SK-N-SH treated with all-trans-retinoic acid at 6 μM for 48 hours (cell line): Measurements from ENCODE around the gene KRTAP22-1.

Experiments used
- ATAC-seq: fragments of 200-7000 bp; cut with Tn5 transposase; 3 replicates; pipeline ENCODE4 v1.9.1; 2020; ENCODE audit warnings: mild to moderate bottlenecking, moderate library complexity
- ARNTL ChIP-seq: fragments of 450-650 bp; formaldehyde crosslinking; IDR thresholded peaks from 2 replicates; pipeline ENCODE4 v1.5.0; 2020; ENCODE audit warnings: low read depth, mild to moderate bottlenecking, moderate library complexity, borderline replicate concordance
- BACH2 ChIP-seq: fragments of 250-450 bp; sonication (Bioruptor Pico); IDR thresholded peaks from 2 replicates; pipeline ENCODE4 v1.9.0; 2021; ENCODE audit warnings: mild to moderate bottlenecking, borderline replicate concordance
- CSDC2 ChIP-seq: fragments of 250-450 bp; sonication (Bioruptor Pico); IDR thresholded peaks from 2 replicates; pipeline ENCODE4 v1.5.0; 2020; ENCODE audit warnings: mild to moderate bottlenecking, moderate library complexity
- ESRRG ChIP-seq: fragments of 250-450 bp; sonication (Bioruptor Pico); IDR thresholded peaks from 2 replicates; pipeline ENCODE4 v1.6.1; 2021; ENCODE audit warnings: mild to moderate bottlenecking
- GLIS3 ChIP-seq: fragments of 250-450 bp; sonication (Bioruptor Pico); IDR thresholded peaks from 2 replicates; pipeline ENCODE4 v1.5.0; 2020; ENCODE audit warnings: mild to moderate bottlenecking, moderate library complexity
- ISL1 ChIP-seq: fragments of 250-450 bp; sonication (Bioruptor Pico); IDR thresholded peaks from 2 replicates; pipeline ENCODE4 v2.1.2; 2022; ENCODE audit warnings: mild to moderate bottlenecking, moderate library complexity
- OSR1 ChIP-seq: fragments of 250-450 bp; sonication (Bioruptor Pico); IDR thresholded peaks from 2 replicates; pipeline ENCODE4 v1.8.0; 2022; ENCODE audit warnings: moderate library complexity, mild to moderate bottlenecking, inconsistent platforms
- PPARA ChIP-seq: fragments of 250-450 bp; sonication (Bioruptor Pico); IDR thresholded peaks from 2 replicates; pipeline ENCODE4 v1.5.0; 2020; ENCODE audit warnings: mild to moderate bottlenecking, borderline replicate concordance
- RARB ChIP-seq: fragments of 250-450 bp; sonication (Bioruptor Pico); IDR thresholded peaks from 2 replicates; pipeline ENCODE4 v1.8.0; 2021; ENCODE audit warnings: mild to moderate bottlenecking, moderate library complexity
- TCF4 ChIP-seq: fragments of 250-450 bp; sonication (Bioruptor Pico); IDR thresholded peaks from 2 replicates; pipeline ENCODE4 v1.8.0; 2021; ENCODE audit warnings: mild to moderate bottlenecking, moderate library complexity, borderline replicate concordance
- TOX ChIP-seq: fragments of 250-450 bp; sonication (Bioruptor Pico); IDR thresholded peaks from 2 replicates; pipeline ENCODE4 v1.8.0; 2021; ENCODE audit warnings: mild to moderate bottlenecking, moderate library complexity, borderline replicate concordance
- ZC3H10 ChIP-seq: fragments of 250-450 bp; sonication (Bioruptor Pico); IDR thresholded peaks from 2 replicates; pipeline ENCODE4 v1.5.1; 2021; ENCODE audit warnings: mild to moderate bottlenecking, moderate library complexity
- ZFP3 ChIP-seq: fragments of 250-450 bp; sonication (Bioruptor Pico); IDR thresholded peaks from 2 replicates; pipeline ENCODE4 v1.5.0; 2020; ENCODE audit warnings: mild to moderate bottlenecking, moderate library complexity
- ZFP30 ChIP-seq: fragments of 450-650 bp; formaldehyde crosslinking; IDR thresholded peaks from 2 replicates; pipeline ENCODE4 v1.5.0; 2022; ENCODE audit warnings: mild to moderate bottlenecking, moderate library complexity
- ZNF565 ChIP-seq: fragments of 450-650 bp; formaldehyde crosslinking; conservative IDR thresholded peaks from 2 replicates; pipeline ENCODE4 v1.5.0; 2020; ENCODE audit warnings: low read depth, mild to moderate bottlenecking, moderate library complexity
- ZNF70 ChIP-seq: fragments of 450-650 bp; formaldehyde crosslinking; IDR thresholded peaks from 2 replicates; pipeline ENCODE4 v1.5.0; 2020; ENCODE audit warnings: mild to moderate bottlenecking, moderate library complexity
- ZNF8 ChIP-seq: fragments of 450-650 bp; formaldehyde crosslinking; IDR thresholded peaks from 2 replicates; pipeline ENCODE4 v1.5.0; 2020; ENCODE audit warnings: mild to moderate bottlenecking, moderate library complexity
- TF ChIP-seq, protein P1 (sequence below): fragments of 250-450 bp; sonication (Bioruptor Pico); IDR thresholded peaks from 2 replicates; pipeline ENCODE4 v1.8.0; 2020; ENCODE audit warnings: mild to moderate bottlenecking, moderate library complexity, borderline replicate concordance
- TF ChIP-seq, protein P2 (sequence below): fragments of 250-450 bp; sonication (Bioruptor Pico); IDR thresholded peaks from 2 replicates; pipeline ENCODE4 v1.8.0; 2021; ENCODE audit warnings: low read depth, mild to moderate bottlenecking, moderate library complexity, borderline replicate concordance
- TF ChIP-seq, protein P3 (sequence below): fragments of 250-450 bp; sonication (Bioruptor Pico); IDR thresholded peaks from 2 replicates; pipeline ENCODE4 v1.5.0; 2020; ENCODE audit warnings: mild to moderate bottlenecking, moderate library complexity
- TF ChIP-seq, protein P4 (sequence below): fragments of 250-450 bp; sonication (Bioruptor Pico); IDR thresholded peaks from 2 replicates; pipeline ENCODE4 v1.5.1; 2021; ENCODE audit warnings: mild to moderate bottlenecking, moderate library complexity

Gene KRTAP22-1

DNA sequence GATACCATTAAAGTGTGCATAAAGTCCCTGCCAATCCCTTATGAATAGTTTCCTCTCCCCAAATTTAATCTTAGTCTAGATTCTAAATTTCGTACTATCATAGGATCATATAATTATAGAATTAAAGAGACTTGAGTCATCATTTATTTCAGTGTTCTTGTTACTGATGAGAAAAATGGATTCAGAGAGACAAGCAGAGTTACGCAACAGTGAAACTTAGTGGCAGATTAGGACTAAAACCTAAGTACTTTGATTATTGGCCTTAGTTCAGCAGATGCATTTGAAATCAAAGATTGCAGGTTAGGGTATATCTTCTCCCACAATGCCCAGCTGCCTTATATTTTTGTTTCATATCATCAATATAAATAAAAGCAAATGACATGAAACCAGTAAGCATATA is 38.9 kb upstream of the KRTAP22-1 start:
- TF ChIP-seq ZNF70 (CRISPR knock-in tag) (no peak), ISL1 (no peak), OSR1 (CRISPR knock-in tag) (no peak), ZNF565 (CRISPR knock-in tag) (no peak), RARB (no peak), ESRRG (CRISPR knock-in tag) (no peak), ZC3H10 (CRISPR knock-in tag) (no peak), CSDC2 (CRISPR knock-in tag) (no peak), ARNTL (CRISPR knock-in tag) (no peak), TCF4 (CRISPR knock-in tag) (no peak), GLIS3 (no peak)
- TF ChIP-seq, protein P1, sequence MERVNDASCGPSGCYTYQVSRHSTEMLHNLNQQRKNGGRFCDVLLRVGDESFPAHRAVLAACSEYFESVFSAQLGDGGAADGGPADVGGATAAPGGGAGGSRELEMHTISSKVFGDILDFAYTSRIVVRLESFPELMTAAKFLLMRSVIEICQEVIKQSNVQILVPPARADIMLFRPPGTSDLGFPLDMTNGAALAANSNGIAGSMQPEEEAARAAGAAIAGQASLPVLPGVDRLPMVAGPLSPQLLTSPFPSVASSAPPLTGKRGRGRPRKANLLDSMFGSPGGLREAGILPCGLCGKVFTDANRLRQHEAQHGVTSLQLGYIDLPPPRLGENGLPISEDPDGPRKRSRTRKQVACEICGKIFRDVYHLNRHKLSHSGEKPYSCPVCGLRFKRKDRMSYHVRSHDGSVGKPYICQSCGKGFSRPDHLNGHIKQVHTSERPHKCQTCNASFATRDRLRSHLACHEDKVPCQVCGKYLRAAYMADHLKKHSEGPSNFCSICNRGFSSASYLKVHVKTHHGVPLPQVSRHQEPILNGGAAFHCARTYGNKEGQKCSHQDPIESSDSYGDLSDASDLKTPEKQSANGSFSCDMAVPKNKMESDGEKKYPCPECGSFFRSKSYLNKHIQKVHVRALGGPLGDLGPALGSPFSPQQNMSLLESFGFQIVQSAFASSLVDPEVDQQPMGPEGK (CRISPR knock-in tag), result no peak
- TF ChIP-seq, protein P2, sequence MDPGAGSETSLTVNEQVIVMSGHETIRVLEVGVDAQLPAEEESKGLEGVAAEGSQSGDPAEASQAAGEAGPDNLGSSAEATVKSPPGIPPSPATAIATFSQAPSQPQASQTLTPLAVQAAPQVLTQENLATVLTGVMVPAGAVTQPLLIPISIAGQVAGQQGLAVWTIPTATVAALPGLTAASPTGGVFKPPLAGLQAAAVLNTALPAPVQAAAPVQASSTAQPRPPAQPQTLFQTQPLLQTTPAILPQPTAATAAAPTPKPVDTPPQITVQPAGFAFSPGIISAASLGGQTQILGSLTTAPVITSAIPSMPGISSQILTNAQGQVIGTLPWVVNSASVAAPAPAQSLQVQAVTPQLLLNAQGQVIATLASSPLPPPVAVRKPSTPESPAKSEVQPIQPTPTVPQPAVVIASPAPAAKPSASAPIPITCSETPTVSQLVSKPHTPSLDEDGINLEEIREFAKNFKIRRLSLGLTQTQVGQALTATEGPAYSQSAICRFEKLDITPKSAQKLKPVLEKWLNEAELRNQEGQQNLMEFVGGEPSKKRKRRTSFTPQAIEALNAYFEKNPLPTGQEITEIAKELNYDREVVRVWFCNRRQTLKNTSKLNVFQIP (CRISPR knock-in tag), result no peak
- TF ChIP-seq, protein P3, sequence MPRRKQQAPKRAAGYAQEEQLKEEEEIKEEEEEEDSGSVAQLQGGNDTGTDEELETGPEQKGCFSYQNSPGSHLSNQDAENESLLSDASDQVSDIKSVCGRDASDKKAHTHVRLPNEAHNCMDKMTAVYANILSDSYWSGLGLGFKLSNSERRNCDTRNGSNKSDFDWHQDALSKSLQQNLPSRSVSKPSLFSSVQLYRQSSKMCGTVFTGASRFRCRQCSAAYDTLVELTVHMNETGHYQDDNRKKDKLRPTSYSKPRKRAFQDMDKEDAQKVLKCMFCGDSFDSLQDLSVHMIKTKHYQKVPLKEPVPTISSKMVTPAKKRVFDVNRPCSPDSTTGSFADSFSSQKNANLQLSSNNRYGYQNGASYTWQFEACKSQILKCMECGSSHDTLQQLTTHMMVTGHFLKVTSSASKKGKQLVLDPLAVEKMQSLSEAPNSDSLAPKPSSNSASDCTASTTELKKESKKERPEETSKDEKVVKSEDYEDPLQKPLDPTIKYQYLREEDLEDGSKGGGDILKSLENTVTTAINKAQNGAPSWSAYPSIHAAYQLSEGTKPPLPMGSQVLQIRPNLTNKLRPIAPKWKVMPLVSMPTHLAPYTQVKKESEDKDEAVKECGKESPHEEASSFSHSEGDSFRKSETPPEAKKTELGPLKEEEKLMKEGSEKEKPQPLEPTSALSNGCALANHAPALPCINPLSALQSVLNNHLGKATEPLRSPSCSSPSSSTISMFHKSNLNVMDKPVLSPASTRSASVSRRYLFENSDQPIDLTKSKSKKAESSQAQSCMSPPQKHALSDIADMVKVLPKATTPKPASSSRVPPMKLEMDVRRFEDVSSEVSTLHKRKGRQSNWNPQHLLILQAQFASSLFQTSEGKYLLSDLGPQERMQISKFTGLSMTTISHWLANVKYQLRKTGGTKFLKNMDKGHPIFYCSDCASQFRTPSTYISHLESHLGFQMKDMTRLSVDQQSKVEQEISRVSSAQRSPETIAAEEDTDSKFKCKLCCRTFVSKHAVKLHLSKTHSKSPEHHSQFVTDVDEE (CRISPR knock-in tag), result no peak
- no peak for ATAC-seq

DNA sequence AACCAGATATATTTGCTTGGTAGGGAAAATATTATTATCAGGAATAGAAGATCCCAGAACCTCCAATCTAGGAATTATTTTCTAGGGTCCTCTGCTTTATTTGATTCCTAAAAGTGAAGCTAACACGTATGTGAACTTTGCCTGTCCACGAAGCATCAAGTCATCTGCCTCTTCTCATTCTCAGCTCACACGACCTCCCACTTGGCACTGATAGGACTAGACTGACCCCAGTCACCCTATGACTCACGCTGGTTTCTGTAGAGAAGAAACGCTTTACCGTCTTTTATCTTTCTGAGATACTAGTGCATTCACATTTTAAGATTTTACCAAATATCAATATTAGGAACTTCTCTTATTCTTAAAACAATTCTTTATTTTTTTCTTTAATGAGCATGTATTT is 37.8 kb upstream of the KRTAP22-1 start:
- TF ChIP-seq OSR1 (CRISPR knock-in tag) (no peak), ZNF70 (CRISPR knock-in tag) (no peak), ZFP30 (CRISPR knock-in tag) (no peak), CSDC2 (CRISPR knock-in tag) (no peak), ZNF565 (CRISPR knock-in tag) (no peak), ZFP3 (CRISPR knock-in tag) (no peak), PPARA (CRISPR knock-in tag) (no peak)
- TF ChIP-seq, protein P3 (CRISPR knock-in tag), result no peak
- TF ChIP-seq, protein P4, sequence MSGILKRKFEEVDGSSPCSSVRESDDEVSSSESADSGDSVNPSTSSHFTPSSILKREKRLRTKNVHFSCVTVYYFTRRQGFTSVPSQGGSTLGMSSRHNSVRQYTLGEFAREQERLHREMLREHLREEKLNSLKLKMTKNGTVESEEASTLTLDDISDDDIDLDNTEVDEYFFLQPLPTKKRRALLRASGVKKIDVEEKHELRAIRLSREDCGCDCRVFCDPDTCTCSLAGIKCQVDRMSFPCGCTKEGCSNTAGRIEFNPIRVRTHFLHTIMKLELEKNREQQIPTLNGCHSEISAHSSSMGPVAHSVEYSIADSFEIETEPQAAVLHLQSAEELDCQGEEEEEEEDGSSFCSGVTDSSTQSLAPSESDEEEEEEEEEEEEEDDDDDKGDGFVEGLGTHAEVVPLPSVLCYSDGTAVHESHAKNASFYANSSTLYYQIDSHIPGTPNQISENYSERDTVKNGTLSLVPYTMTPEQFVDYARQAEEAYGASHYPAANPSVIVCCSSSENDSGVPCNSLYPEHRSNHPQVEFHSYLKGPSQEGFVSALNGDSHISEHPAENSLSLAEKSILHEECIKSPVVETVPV (CRISPR knock-in tag), result no peak
- TF ChIP-seq, all 23 proteins: peak for 0
- no peak for ATAC-seq

DNA sequence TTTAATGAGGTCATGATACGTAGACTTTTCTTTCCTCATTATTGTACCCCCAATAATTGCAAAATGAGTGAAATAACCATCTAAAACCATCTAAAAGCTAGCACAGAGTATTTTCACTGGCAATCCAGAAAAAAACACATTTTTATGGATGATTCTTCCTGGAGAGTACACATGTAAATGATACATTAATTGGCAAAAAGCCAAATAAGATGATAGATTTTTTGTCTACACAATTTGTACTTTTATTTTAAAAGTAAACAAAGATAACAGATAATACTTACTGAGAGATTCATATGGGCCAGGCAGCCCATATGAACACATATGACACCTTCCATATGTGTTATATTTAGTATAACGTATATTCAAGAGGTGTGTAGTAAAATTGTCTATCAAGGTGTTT is 37.3 kb upstream of the KRTAP22-1 start:
- ATAC-seq, result no peak
- TF ChIP-seq, protein P4 (CRISPR knock-in tag), result no peak
- TF ChIP-seq TOX (no peak), ZNF565 (CRISPR knock-in tag) (no peak), ESRRG (CRISPR knock-in tag) (no peak), PPARA (CRISPR knock-in tag) (no peak), TCF4 (CRISPR knock-in tag) (no peak), ISL1 (no peak), BACH2 (CRISPR knock-in tag) (no peak), ZNF8 (no peak), OSR1 (CRISPR knock-in tag) (no peak), ZFP30 (CRISPR knock-in tag) (no peak)
- TF ChIP-seq, protein P3 (CRISPR knock-in tag), result no peak
